PC-3 (cell line): ENCODE results near the gene C2orf15. TPM values are rescaled to one million over a fixed set of nuclear protein-coding genes. Genes with fewer than 3 reads are reported as not detected.

Experiments used
- ATAC-seq: fragments of 200-7000 bp; cut with Tn5 transposase; 2 replicates; pipeline ENCODE4 v1.9.1; 2020; ENCODE audit warnings: mild to moderate bottlenecking, moderate library complexity
- BruUV-seq: library from RNA; stranded (reverse); fragments of 400-500 nt; replicated peaks from 2 replicates; lab custom pipeline; 2021; lab: Mats Ljungman, UMichigan
- CTCF ChIA-PET: fragments of 300-600 bp; sonication (Branson Sonifier 250); formaldehyde crosslinking; loops from one replicate; lab custom pipeline; 2022; ENCODE audit warnings: antibody characterized with exemption; lab: Charles Lee
- POLR2A ChIA-PET: fragments of 300-600 bp; sonication (Branson Sonifier 250); formaldehyde crosslinking; loops from one replicate; lab custom pipeline; 2022; ENCODE audit warnings: antibody characterized with exemption; ENCODE audit not compliant: unreplicated experiment; lab: Charles Lee
- DNase-seq: peaks from one replicate; pipeline ENCODE4 v3.0.0-alpha.2; 2015
- H2AFZ ChIP-seq: fragments of 300-600 bp; sonication (generic); 2 replicates; pipeline ENCODE4 v1.6.0; 2016; ENCODE audit warnings: antibody characterized with exemption, low read length
- H3F3A ChIP-seq: fragments of 300-600 bp; sonication (generic); one replicate; pipeline ENCODE4 v1.6.0; 2017; ENCODE audit warnings: antibody characterized with exemption, low read length, control low read depth, mild to moderate bottlenecking; ENCODE audit not compliant: unreplicated experiment
- H3K27ac ChIP-seq: fragments of 300-600 bp; sonication (generic); 2 replicates; pipeline ENCODE4 v1.5.1; 2016; ENCODE audit warnings: mild to moderate bottlenecking, low read length
- H3K27me3 ChIP-seq: fragments of 300-600 bp; sonication (generic); 2 replicates; pipeline ENCODE4 v1.6.1; 2016; ENCODE audit warnings: low read length, mixed read lengths
- H3K36me3 ChIP-seq: fragments of 300-600 bp; sonication (generic); 2 replicates; pipeline ENCODE4 v1.6.1; 2016; ENCODE audit warnings: low read depth, mixed run types, low read length, mixed read lengths
- H3K4me1 ChIP-seq: fragments of 300-600 bp; sonication (generic); 2 replicates; pipeline ENCODE4 v1.5.1; 2016; ENCODE audit warnings: low read length; ENCODE audit not compliant: insufficient read depth
- H3K4me2 ChIP-seq: fragments of 300-600 bp; sonication (generic); 2 replicates; pipeline ENCODE4 v1.6.0; 2016; ENCODE audit warnings: low read length
- H3K4me3 ChIP-seq: fragments of 300-600 bp; sonication (generic); 2 replicates; pipeline ENCODE4 v1.5.1; 2016; ENCODE audit warnings: mild to moderate bottlenecking, low read length, mixed read lengths
- H3K79me2 ChIP-seq: fragments of 300-600 bp; sonication (generic); 2 replicates; pipeline ENCODE4 v1.6.1; 2017; ENCODE audit warnings: low read length, mixed read lengths
- H3K9ac ChIP-seq: fragments of 300-600 bp; sonication (generic); 2 replicates; pipeline ENCODE4 v1.6.0; 2016; ENCODE audit warnings: mild to moderate bottlenecking, low read length
- H3K9me2 ChIP-seq: fragments of 300-600 bp; sonication (generic); replicated peaks from 2 replicates; pipeline ENCODE4 v1.6.1; 2016; ENCODE audit warnings: mixed run types, low read length, mixed read lengths
- H3K9me3 ChIP-seq: fragments of 300-600 bp; sonication (generic); 2 replicates; pipeline ENCODE4 v1.6.1; 2016; ENCODE audit warnings: low read length, mixed read lengths
- H4K20me1 ChIP-seq: fragments of 300-600 bp; sonication (generic); 2 replicates; pipeline ENCODE4 v1.6.1; 2016; ENCODE audit warnings: low read length, mixed read lengths
- EZH2 ChIP-seq: fragments of 300-600 bp; sonication (generic); IDR thresholded peaks from one replicate; pipeline ENCODE4 v1.6.1; 2017; ENCODE audit warnings: antibody characterized with exemption, mild to moderate bottlenecking, low read length; ENCODE audit not compliant: unreplicated experiment
- EZH2phosphoT487 ChIP-seq: fragments of 300-600 bp; sonication (generic); IDR thresholded peaks from 2 replicates; pipeline ENCODE4 v1.6.1; 2018; ENCODE audit warnings: mild to moderate bottlenecking, antibody characterized with exemption, low read length, borderline replicate concordance
- intact Hi-C: fragments of 100-400 bp; cut with micrococcal nuclease; formaldehyde crosslinking; loops from 2 replicates; pipeline ENCODE4 v1.9.0; 2023
- total RNA-seq: library from RNA; depleted of rRNA; stranded (reverse); fragments of >200 nt; gene quantifications from 2 replicates; pipeline ENCODE4 v1.2.3, GENCODE V29; 2014; rRNA removed
- TF ChIP-seq, protein P1 (sequence below): fragments of 300-600 bp; sonication (generic); conservative IDR thresholded peaks from 2 replicates; pipeline ENCODE4 v1.5.1; 2017; ENCODE audit warnings: antibody characterized with exemption, low read depth, mild to moderate bottlenecking, low read length

The C2orf15 gene
- total RNA-seq, 1 experiment from 2014 or later, result 4.4 TPM

DNA sequence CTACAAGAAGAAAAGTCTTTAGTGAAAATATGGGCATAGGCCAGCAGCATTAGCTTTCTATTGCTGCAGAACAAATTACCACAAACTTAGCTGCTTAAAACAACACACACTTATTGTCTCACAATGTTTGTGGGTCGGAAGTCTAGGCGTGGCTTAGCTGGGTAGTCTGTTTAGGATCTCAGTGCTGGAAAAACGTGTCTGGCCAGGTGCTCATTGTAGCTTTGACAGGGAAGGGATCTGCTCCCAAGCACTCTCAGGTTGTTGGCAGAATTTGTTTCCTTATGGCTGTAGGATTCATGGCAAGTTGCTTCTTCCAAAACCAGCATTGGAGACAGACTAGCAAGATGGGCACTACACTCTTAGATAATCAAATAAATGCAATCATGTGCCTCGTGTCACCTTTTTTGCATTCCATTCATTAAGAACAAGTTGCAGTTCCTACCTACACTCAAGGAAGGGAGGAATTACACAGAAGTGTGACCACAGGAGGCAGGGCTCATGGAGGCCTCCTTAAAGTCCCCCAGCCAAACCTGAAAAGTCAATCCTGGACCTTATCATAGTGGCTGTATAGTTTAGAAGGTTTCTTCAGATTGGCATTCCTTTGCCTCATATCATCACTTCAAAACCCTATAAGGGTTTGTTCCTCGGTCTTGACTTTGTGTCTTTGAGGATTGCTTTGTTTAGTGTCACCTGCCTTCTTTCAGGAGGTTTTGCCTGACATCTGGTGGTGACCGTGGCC is 56.8 kb downstream of the C2orf15 start:
- Histone ChIP-seq H3K27me3 (no peaks in the 10 kb centered on the region), H3F3A (no peaks in the 10 kb centered on the region), H3K79me2 (no peaks in the 10 kb centered on the region), H2AFZ (no peak overlapping the region), H3K9ac (no peak overlapping the region), H3K36me3 (peaks cover 29% of the 10 kb centered on the region), H3K4me3 (no peak overlapping the region), H3K9me2 (no peaks in the 10 kb centered on the region), H3K4me1 (no peaks in the 10 kb centered on the region), H3K9me3 (no peaks in the 10 kb centered on the region), H3K4me2 (no peak overlapping the region), H4K20me1 (no peaks in the 10 kb centered on the region), H3K27ac (no peak overlapping the region)
- peak; percentile 53 for ATAC-seq
- TF ChIP-seq, protein P1, sequence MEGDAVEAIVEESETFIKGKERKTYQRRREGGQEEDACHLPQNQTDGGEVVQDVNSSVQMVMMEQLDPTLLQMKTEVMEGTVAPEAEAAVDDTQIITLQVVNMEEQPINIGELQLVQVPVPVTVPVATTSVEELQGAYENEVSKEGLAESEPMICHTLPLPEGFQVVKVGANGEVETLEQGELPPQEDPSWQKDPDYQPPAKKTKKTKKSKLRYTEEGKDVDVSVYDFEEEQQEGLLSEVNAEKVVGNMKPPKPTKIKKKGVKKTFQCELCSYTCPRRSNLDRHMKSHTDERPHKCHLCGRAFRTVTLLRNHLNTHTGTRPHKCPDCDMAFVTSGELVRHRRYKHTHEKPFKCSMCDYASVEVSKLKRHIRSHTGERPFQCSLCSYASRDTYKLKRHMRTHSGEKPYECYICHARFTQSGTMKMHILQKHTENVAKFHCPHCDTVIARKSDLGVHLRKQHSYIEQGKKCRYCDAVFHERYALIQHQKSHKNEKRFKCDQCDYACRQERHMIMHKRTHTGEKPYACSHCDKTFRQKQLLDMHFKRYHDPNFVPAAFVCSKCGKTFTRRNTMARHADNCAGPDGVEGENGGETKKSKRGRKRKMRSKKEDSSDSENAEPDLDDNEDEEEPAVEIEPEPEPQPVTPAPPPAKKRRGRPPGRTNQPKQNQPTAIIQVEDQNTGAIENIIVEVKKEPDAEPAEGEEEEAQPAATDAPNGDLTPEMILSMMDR, result no peak; the same call in 1 of the 2 replicates
- no peak for TF ChIP-seq EZH2
- no peak for TF ChIP-seq EZH2phosphoT487
- intact Hi-C loops, result no loop called here
- DNase-seq, result peak; percentile 28
- CTCF ChIA-PET, result no interaction called here
- BruUV-seq, result no TSS peak
- POLR2A ChIA-PET, result interaction anchor here (0.6 kb wide), 1 partner anchor 164 kb away, joined by 6 read pairs; no protein-coding TSS in a partner anchor

DNA sequence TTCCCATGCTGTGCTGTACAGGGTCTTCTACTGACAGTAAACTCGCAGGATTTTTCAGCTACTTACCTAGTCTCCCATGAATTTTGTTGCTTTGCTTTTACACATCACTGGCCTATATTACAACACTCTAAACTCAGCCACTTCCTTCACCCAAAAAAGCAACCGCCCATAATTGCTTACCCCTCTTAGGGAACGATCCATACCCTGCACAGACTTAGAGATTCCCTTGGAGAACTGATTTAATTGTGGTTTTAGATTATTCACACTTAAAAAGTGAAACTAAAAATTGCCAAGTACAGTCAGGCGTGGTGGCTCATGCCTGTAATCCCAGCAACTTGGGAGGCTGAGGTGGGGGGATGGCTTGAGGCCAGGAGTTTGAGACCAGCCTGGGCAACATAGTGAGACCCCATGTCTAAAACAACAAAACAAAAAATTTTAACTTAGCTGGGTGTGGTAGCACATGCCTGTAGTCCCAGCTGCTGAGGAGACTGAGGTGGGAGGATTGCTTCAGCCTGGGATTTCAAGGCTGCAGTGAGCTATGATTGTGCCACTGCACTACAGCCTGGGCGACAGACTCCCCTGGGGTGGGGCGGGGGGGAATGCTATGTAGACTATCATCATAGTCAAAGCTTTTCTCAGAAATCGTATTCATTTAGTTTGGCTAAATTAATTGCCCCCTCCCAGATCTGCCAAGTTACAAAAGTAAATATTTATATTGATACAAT is 58.7 kb downstream of the C2orf15 start:
- Histone ChIP-seq H3K4me3 (no peak overlapping the region), H3K27ac (no peak overlapping the region), H3K9ac (no peak overlapping the region), H3K9me2 (no peaks in the 10 kb centered on the region), H3K9me3 (0 out of 2 replicates have a peak, but pooled peaks cover 4% of the 10 kb centered on the region), H3K27me3 (no peaks in the 10 kb centered on the region), H3K79me2 (no peaks in the 10 kb centered on the region), H3F3A (no peaks in the 10 kb centered on the region), H4K20me1 (no peaks in the 10 kb centered on the region), H3K36me3 (peaks cover 24% of the 10 kb centered on the region), H3K4me2 (no peak overlapping the region), H3K4me1 (no peaks in the 10 kb centered on the region), H2AFZ (no peak overlapping the region)
- POLR2A ChIA-PET, result no interaction called here
- CTCF ChIA-PET, result no interaction called here
- no peak for ATAC-seq
- TF ChIP-seq, protein P1, result no peak
- TF ChIP-seq EZH2 (no peak), EZH2phosphoT487 (no peak)
- no TSS peak for BruUV-seq
- DNase-seq, result no peak
- intact Hi-C loops, result no loop called here

Other genes with a start within 250 kb of the C2orf15 start
- 0.40 TPM in 1 of 2 replicates, not detected in the other for gene CRACDL, start 205.5 kb upstream of the C2orf15 start, total RNA-seq
- 3.6 and 8.9 TPM in 2 replicates for gene TSGA10, start 13.2 kb downstream of the C2orf15 start, total RNA-seq
- 6.7 and 8.7 TPM in 2 replicates for gene LIPT1, start 13.3 kb downstream of the C2orf15 start, total RNA-seq
- gene MITD1, start 39.4 kb downstream of the C2orf15 start, total RNA-seq, result 16.7 and 19.6 TPM in 2 replicates
- gene MRPL30, start 39.5 kb downstream of the C2orf15 start, total RNA-seq, result 39.7 and 42.8 TPM in 2 replicates
- gene LYG2, start 114.0 kb downstream of the C2orf15 start, total RNA-seq, result not detected in 2 replicates
- gene LYG1, start 159.5 kb downstream of the C2orf15 start, total RNA-seq, result 0.58 and 1.5 TPM in 2 replicates
- gene TXNDC9, start 194.6 kb downstream of the C2orf15 start, total RNA-seq, result 40.7 and 51.5 TPM in 2 replicates
- gene EIF5B, start 195.7 kb downstream of the C2orf15 start, total RNA-seq, result 35.7 and 35.9 TPM in 2 replicates